Urothelium cell line (cell line): ENCODE results near the gene CTSZ.
A peak's percentile ranks its signal among the peaks of the same experiment; 100 is the strongest.
"Not testable (repeated sequence)": the region's sequence is repeated elsewhere in the genome, so short reads cannot be mapped to it uniquely, and the experiment has no call there.

Source experiments
- DNase-seq: peaks from one replicate; pipeline ENCODE4 v3.0.0; 2011; ENCODE audit warnings: low spot score, mixed read lengths
- FAIRE-seq: peaks from 2 replicates; lab custom pipeline; 2011; peaks lifted over from hg19 to GRCh38; lab: Jason Lieb, UNC

Gene CTSZ

DNA sequence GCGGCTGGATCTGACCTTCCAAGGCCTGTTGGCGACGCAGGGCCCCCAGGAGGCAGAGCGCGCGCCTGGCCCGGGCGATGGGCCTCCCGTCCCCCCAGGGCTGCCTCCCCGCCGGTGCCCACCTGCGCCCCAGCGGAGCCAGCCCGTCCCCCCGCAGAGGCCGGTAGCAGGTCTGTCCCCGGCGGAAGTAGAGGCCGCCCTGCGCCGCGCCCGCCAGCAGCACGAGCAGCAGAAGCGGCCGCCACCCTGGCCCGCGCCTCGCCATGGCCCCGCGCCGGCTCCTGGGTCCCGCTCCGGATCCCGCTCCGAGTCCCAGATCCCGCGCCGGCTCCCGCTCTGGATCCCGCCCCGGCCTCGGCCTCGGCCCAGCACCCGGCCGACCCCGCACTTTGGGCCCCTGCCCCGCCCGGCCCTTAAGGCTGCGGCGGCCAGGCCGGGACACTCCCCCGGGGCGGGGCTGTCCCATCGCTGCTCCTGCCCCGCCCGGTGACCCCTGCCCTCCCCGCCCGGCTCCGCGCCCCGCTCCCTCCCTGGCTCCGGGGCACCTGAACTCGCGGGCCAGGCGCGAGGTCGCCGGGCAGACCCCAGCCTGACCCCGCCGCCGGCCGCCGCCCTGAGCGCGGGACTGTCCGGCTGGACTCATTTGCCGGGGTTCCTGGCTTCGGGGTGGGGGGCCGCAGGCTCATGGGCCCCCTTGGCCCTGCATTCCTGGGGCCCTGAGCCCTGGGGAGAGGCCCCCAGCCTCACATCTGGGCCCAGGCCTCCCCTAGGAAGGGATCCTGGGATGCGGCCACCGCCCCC, at the start of gene CTSZ:
CTSZ (minus strand) TSS at position 391 of the 801 bp plus-strand sequence; CDS start at position 265, 126 bp downstream.
- peak; percentile 91 for DNase-seq
- no peak for FAIRE-seq

DNA sequence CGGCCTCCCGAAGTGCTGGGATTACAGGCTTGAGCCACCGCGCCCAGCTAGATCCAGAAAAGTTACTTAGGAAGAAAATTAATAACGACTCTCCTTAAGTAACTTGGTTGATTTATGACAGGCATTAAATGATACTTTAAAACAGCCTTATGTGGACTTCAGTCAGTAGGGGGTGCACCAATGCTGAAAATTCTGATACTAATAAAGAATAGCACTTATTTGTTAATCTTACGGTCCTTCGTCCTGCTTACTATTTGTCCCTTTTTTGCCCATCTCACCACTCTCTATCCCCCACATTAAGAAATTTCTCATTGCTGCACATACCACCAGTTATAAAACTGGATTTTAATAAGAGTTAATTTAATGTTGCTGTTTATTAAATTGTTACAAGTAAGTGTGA, 48.2 kb upstream of the CTSZ start:
- no peak for FAIRE-seq
- DNase-seq = no peak

DNA sequence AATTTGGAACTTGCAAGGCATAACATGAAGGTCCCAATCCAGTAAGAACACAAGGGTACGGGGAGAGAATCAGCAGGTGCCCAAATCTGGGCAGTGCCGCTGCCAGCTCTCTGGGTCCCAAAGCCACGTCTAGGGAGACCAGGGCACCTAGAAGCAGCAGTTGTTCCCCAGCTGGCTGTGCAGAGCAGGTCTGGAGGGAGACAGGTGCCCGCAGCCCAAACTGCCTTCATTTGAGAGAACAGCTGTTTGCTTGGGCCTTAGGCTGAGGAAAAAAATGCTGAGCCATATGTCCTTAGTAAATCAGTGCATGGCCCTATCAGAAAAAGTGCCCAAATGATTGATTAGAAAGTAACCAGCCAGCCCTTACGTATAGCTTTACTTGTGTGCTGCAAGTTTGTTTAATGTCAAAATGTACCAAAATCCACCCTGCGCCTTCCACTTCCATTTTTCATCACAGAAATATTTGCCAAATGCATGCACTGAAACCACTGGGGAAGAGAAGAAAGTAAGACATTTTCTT, 44.7 kb upstream of the CTSZ start:
- FAIRE-seq (no peak), DNase-seq (no peak)

DNA sequence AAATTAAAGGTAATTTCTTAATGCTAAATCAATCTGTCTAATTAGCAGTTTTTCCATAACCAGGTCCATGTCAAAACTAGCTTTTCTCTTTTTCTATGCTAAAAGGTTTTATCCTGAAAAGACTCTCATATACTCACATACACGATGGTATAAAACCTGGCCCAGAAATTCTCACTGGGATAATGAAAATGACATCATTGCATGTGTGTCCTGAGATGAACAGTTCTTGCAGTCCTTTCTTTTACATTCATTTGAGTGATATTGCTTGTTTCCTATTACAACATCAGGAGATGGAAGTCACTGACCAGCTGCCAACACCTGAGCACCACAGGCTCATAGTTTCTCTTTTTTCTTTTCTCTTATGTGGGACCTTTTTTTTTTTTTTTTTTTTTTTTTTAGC, 43.4 kb upstream of the CTSZ start:
- FAIRE-seq (no peak), DNase-seq (no peak)

DNA sequence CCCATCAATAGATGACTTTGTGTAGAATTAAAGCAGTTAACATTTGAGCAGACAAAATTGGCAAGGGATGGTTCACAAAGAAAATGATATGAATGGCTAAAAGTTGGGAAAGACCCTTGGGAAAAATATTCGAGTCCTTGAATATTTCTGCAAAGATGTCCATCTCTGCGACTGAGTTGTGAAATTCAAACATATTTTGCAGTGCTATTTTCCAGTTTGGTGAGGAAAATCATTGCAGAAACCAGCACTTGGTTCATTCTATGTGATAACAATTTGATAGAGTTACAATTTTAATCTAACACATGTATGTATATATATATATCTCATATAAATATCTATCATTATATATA, 41.6 kb upstream of the CTSZ start:
- FAIRE-seq = no peak
- no peak for DNase-seq

DNA sequence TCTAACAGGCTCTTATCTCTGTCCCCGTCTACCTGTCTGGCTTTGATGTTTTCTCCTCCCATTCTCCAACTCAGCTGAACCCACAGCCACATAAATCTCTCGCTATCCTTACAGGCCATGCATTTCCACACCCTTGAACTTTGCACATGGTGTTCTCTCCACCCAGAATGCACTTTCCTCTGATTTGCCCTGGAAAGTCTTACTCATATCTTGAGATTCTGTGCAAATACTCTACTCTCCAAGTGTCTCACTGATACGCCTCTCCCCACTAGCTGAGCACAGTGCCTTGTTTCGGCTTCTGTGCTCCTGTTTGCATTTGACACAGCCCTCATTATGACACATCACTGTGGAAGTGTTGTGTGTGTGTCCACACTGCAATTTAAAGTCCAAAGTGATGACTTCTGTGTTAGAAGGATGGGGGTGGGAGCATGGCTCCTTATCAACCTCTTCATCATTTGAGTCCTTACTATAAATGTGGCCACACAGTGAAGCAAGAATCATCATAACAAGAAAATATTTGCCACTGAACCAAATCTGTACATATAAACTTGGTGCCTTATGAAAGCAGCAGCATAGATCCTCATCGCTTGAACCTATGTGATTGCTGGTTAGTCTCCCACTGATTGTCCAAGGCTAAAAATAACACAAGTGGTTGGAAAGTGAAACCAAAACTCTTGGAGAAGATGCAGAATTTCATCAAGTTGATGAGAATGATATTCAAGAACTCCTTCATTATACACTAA, 41.1 kb upstream of the CTSZ start:
- DNase-seq (no peak), FAIRE-seq (no peak)

DNA sequence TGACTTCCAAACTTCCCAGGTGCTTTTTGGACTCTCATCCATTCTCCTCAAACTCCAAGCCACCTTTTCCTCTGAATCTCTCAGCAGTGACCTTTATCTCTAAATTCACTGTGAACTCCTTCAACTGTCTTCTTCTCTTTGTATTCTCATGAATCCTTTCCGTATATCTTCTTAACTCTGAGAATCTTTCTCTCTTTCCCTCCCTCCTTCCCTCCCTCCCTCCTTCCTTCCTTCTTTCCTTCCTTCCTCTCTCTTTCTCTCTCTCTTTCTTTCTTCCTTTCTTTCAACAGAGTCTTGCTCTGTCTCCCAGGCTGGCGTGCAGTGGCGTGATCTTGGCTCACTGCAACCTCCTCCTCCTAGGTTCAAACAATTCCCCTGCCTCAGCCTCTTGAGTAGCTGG, 39.8 kb upstream of the CTSZ start:
- no peak for DNase-seq
- no peak for FAIRE-seq

DNA sequence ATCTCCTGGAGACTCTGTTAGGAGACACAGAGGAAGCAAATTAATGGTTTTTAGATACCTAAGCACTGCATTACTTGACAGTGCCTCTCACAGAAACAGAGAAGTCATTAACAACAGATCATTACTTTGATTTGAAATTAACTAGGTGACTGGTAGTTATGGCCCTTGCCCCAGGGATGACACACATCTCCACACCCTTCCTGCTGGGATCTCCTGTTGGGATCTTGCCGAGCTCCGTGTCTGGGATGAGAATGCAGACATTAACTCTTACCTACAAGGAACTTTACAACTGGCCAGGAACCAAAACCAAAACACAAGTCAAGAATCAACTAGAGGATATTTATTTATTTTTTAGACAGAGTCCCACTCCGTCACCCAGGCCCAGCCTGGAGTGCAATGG, 37.7 kb upstream of the CTSZ start:
- DNase-seq = no peak
- FAIRE-seq = no peak

DNA sequence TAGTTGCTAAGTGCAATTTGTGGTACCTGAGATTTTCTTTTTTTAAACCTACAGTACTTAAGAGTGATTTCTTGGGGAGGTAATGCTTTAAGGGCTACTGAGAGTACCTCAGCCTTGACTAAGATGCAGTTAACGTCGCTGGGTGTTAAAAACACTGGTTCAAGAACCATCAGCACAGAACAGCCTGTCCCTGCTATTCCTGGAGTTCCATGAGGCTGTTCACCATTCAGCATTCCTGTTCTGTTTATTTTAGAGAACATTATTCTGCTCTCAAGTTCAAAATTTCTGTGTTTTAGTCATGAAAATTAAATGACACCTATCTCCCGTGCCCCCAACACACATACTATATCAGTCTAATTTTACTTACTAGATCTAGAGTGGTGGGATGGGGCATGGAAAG, 37.2 kb upstream of the CTSZ start:
- no peak for FAIRE-seq

DNA sequence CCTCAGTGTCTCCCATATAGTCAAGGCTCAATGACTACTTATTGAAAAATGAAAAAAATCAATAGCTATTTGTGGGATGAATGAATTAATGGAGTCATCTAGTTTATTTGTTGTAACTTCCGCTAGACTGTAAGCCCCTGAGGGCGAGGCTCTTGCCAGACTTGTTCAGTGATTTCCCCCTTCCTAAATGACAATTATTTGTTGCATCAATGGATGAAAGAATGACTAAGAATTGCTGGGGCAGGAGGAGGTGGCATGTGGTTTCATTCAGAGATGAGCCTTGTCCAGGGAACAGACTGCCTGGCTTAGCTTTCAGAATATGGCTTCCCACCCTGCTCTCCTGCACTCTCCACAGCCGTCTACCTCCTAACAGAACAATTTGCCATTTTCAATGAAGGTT, 36.6 kb upstream of the CTSZ start:
- DNase-seq (no peak), FAIRE-seq (no peak)

More for the DNA sequence above, 37.2 kb upstream of the CTSZ start:
- no peak for DNase-seq

DNA sequence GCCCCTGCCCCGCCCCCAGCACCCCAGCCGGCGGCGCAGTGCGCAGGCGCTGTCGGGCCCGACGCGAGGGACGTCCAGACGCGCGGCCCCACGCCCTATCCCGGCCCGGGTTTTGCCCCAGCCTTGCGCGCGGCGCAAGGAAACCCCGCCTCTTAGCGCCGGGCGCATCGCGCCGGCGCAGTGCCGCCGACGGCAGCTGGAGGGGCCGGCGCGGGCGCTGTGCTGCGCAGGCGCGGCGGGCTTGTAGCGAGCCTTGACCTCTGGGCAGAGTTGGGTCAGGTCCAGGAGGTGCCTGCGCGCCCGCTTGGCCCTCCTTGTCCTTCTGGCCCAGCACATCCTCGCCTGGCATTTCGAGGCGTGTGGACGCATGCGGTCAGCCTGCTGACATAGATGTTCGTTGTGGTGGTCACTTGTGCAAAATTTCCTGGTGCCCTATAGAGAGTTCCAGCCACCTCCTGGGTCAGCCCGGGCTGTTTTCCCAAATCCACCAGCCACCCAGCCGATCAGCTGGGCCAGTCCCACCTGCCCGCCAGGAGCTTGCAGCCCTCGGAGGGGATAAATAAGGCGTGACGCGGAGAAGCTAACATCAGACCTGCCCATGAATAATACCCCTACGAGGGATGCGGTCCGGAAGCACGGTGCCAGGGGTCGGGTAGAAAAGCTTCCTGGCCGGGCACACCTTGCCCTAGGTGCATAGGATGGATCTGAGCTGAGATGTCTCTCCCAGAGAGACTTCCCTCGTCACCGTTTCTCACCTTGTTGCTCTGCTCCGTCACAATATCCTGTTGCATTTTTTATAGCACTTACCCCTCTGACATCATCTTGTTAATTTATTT, 36.0 kb upstream of the CTSZ start:
- DNase-seq (peak; percentile 100), FAIRE-seq (peak; percentile 69)

DNA sequence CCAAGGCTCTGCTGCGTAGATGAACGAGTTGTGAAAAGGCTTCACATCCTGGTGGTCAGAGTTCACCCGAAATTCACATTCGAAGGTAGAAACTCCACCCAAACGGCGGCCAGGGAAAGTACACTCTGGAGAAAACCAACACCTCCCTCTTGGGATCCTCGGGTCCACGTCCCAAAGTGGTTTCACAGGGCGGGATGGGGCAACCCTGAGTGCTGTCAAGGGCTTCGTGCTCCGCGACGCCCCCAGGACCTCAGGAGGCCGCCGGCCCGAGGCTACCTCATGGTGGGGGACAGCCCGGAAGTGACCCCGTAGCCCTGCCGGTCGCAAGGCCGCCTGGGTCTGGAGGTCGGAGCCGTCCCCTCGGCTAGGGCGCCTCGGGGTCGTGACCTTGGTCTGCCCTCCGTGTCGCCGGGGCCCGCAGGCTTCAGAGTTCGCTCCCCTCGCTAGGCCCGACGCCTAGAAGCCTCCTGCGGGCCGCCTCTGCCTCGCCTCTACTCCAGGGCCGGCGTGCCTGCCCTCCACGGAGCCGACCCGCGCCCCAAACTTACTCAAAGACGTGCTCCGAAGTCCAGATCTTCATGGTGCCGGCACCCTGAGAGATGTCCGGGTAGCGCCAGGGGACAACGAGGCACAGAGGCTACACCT, 35.2 kb upstream of the CTSZ start, which contains the start of gene PRELID3B:
PRELID3B (minus strand) TSS at position 636 of the 645 bp plus-strand sequence; CDS start at position 580, 56 bp downstream.
- DNase-seq = no peak
- FAIRE-seq = no peak

DNA sequence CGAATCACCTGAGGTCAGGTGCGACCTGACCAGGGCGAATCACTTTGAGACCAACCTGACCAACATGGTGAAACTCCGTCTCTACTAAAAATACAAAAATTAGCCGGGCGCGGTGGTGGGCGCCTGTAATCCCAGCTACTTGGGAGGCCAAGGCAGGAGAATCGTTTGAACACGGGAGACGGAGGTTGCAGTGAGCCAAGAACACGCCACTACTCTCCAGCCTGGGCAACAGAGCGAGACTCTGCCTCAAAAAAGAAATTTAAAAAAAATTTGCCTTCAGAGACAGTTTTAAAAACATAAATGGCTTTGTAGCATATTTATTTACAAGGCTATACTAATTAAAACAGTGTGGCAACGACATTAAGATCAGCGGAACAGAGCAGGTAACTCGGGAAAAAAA, 34.4 kb upstream of the CTSZ start:
- DNase-seq, FAIRE-seq: not testable (repeated sequence)

DNA sequence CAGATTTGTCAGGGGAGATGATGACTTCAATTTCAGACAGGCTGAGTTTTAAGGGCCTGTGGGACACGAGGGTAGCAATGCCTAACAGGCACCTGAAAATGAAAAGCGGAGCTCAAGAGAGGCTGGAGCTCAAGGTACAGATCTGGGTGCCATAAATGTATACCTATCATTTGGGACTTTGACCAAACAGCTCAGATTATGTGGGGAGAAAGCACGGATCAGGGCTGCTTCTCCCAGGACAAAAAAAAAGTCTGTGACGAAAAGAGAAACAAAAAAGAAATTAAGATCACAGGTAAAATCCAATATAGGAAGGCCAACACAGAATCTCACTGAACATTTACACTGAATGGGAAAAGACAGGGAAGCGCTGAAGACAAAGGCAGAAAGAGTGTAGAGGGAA, 33.6 kb upstream of the CTSZ start:
- no peak for FAIRE-seq

DNA sequence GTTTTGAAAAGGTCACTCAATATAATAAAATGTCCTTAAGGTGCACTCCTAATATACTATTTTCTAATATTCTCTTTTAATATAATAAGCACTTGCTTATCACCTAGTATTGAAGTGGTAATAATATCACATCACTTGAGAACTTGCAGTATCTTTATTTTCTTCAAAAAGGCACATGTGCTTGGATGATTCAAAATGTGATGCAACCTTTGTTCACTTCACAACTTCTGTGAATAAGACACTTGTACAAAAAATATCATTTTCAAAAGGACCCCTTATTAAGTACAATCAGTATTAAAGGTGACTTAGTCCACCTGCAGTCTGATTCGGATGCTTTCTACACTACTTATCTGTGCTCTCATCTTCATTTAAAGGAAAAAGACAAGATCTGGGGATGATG, 32.2 kb upstream of the CTSZ start:
- no peak for FAIRE-seq
- DNase-seq = no peak

More for the DNA sequence above, 33.6 kb upstream of the CTSZ start:
- no peak for DNase-seq

DNA sequence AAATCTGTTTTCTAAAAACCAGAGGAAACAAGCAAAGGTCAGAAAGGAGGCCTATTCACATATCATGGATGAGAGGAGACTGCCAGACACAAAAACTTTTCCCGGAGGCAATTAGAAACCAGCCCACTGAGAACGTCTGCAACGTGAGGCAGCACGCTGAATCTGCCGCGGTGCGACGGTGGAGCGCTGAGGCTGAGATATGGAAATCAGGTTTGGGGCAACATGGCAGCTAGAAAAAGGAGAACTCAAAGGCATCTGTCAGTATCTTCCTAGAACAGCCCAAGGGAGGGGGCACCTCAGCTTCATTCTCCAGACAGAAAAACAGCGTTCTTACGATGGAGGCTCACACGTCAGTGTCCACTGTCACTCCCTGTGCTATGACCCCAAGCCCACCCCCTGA, 30.3 kb upstream of the CTSZ start:
- FAIRE-seq = no peak
- no peak for DNase-seq

DNA sequence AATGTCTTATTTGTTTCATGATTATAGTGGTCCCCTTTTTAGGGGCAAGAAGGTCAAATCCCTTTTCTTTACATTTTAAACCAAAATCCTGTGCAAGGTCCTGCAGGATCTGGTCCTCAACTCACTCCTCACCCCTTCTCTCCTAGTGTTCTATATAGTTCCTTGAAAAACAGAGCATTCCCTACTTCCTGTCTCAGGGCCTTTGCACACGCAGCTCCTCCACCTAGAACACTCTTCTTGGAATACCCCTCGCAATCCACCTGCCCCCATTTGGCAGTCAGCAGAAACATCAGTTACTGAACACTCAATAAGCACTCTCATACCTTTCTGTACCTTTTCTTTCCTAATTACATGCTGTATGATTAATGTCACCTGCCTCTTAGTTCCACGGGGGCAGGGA, 28.3 kb upstream of the CTSZ start:
- FAIRE-seq = no peak
- DNase-seq = no peak

DNA sequence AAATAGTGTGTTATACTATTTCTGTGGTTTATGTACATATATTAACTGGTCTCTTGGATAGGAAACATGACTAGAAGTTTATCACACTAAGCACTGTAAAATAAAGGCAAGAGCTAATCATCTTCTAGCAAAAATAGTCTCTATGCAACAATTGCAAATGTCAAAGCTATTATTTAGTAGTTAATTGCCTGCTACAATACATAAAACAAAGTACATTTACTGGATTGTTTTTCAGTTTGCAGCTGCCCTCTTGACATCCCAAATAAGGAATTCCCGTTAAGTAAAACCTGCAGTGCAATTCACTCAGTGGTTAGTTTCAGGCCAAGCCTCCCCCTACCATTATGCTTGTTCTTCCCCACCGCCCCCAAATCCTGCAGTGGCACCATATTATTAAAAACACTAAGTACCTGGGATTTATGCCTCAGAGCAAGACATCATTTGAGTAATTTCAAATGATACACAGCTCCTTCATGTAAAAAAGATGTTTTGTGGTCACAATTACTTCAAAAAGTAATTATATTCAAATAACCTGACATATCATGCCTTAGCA, 26.6 kb upstream of the CTSZ start:
- FAIRE-seq (no peak), DNase-seq (no peak)

DNA sequence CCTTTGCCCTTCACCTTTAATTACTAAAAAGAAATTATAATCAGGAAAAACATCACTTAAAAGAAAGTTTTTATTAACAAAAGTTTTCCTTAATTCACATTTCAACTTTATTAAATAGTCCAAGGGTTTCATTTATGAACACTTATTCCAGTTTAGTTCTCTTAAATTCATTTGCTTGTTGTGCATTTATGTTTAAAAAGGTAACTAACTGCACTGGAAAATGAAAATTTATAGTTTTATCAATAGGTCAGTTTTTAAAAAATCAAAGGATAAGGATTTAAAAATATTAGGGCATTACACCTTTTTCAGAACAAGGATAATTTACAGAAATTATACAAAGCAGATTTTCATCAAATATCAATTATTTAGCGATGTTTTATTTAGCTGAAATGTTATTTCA, 26.0 kb upstream of the CTSZ start:
- FAIRE-seq = no peak
- DNase-seq = no peak

DNA sequence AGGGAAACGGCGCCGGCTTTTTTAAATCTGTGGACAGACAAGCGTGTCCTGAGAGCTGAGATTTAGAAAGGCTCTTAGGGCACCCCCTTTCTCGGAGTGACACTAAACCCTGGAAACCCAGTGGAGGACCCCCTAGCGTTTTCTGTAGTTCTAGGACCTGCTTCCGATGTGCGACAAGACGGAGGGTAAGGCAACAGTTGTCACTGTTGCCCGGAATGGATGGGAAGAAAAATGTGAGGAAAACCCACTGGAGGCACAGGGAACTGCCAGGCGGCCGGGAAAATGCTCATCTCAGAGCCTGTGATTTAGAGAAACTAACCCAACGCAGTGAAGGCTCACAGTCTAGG, 25.6 kb upstream of the CTSZ start:
- FAIRE-seq = no peak
- peak; percentile 65 for DNase-seq
